Neural crest cell (in vitro differentiated cells): Measurements from ENCODE around the gene CETN3. TPM values are rescaled to one million over a fixed set of nuclear protein-coding genes. Genes with fewer than 3 reads are reported as not detected.
A peak's percentile ranks its signal among the peaks of the same experiment; 100 is the strongest.

ENCODE experiments used
- DNase-seq: peaks from one replicate; pipeline ENCODE4 v3.0.0; 2021; ENCODE audit warnings: low read depth, mixed read lengths, low spot score
- H3K27ac Mint-ChIP-seq: one replicate; pipeline ENCODE4 v1.8.0; 2021; ENCODE audit warnings: mild to moderate bottlenecking, mixed read lengths; ENCODE audit not compliant: unreplicated experiment
- H3K27me3 Mint-ChIP-seq: 2 replicates; pipeline ENCODE4 v1.8.0; 2021; ENCODE audit warnings: low read depth, mild to moderate bottlenecking, mixed read lengths
- H3K36me3 Mint-ChIP-seq: 2 replicates; pipeline ENCODE4 v1.8.0; 2021; ENCODE audit warnings: low read depth, mild to moderate bottlenecking, mixed read lengths
- H3K4me1 Mint-ChIP-seq: 2 replicates; pipeline ENCODE4 v1.8.0; 2021; ENCODE audit warnings: mixed read lengths
- H3K4me3 Mint-ChIP-seq: one replicate; pipeline ENCODE4 v1.8.0; 2021; ENCODE audit warnings: mild to moderate bottlenecking, mixed read lengths
- H3K9me3 Mint-ChIP-seq: 2 replicates; pipeline ENCODE4 v1.8.0; 2021; ENCODE audit warnings: mixed read lengths
- total RNA-seq: library from RNA; stranded (reverse); gene quantifications from 2 replicates; pipeline ENCODE4 v1.2.1, GENCODE V29; 2021
- TF ChIP-seq, protein P1 (sequence below): fragments of 200-600 bp; sonication (generic); conservative IDR thresholded peaks from 2 replicates; pipeline ENCODE4 v1.5.0; 2021; ENCODE audit warnings: antibody characterized with exemption, mild to moderate bottlenecking

The CETN3 gene
- total RNA-seq, 1 donor from 2014 or later = 44.0 TPM

DNA sequence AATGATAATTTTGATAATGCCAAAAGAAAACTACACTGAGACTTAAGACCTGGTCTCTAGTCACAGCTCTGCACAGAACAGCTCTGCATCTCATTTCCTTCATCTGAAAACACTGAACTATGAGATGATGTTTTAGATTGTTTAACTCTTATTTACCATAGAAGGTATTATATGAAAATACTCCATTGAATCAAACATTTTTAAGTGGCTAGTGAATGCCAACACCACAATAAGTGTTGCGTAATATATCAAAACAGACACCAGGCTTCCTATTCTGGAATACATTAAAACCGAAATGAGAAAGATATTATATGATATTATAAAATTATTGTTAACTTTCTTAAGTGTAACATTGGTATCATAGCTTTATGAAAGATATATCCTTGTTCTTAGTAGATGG lies 14.6 kb downstream of the CETN3 start:
- peaks cover 7% of the 10 kb centered on the region for H3K36me3 Mint-ChIP-seq
- no peak overlapping the region for H3K27ac Mint-ChIP-seq
- H3K4me3 Mint-ChIP-seq = no peak overlapping the region
- H3K27me3 Mint-ChIP-seq = no peaks in the 10 kb centered on the region
- H3K9me3 Mint-ChIP-seq = no peaks in the 10 kb centered on the region
- H3K4me1 Mint-ChIP-seq = no peaks in the 10 kb centered on the region
- DNase-seq = no peak
- TF ChIP-seq, protein P1, sequence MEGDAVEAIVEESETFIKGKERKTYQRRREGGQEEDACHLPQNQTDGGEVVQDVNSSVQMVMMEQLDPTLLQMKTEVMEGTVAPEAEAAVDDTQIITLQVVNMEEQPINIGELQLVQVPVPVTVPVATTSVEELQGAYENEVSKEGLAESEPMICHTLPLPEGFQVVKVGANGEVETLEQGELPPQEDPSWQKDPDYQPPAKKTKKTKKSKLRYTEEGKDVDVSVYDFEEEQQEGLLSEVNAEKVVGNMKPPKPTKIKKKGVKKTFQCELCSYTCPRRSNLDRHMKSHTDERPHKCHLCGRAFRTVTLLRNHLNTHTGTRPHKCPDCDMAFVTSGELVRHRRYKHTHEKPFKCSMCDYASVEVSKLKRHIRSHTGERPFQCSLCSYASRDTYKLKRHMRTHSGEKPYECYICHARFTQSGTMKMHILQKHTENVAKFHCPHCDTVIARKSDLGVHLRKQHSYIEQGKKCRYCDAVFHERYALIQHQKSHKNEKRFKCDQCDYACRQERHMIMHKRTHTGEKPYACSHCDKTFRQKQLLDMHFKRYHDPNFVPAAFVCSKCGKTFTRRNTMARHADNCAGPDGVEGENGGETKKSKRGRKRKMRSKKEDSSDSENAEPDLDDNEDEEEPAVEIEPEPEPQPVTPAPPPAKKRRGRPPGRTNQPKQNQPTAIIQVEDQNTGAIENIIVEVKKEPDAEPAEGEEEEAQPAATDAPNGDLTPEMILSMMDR = no peak

DNA sequence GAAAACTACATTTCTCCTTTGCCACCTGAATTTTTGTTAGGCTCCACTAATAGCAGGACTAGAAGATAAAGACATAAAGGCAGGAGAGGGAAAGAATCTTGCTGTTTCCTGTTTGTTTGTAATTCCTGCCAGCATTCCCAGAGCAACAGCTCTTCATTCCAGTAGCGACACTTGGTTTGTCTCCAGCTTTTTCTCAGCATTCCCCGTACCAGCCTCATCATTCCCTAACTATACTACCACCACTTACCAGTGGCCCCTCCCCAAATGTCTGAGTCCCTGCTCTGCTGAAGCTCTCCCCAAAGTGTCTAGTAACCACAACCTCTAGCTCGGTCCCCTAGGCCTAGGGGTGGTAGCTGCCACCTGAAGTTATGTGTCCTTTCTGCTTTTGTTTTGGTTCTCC lies 18.6 kb downstream of the CETN3 start:
- no peaks in the 10 kb centered on the region for H3K9me3 Mint-ChIP-seq
- TF ChIP-seq, protein P1 = no peak
- no peaks in the 10 kb centered on the region for H3K4me1 Mint-ChIP-seq
- H3K4me3 Mint-ChIP-seq = no peak overlapping the region
- H3K36me3 Mint-ChIP-seq = no peaks in the 10 kb centered on the region
- no peak overlapping the region for H3K27ac Mint-ChIP-seq
- no peak for DNase-seq
- no peaks in the 10 kb centered on the region for H3K27me3 Mint-ChIP-seq

DNA sequence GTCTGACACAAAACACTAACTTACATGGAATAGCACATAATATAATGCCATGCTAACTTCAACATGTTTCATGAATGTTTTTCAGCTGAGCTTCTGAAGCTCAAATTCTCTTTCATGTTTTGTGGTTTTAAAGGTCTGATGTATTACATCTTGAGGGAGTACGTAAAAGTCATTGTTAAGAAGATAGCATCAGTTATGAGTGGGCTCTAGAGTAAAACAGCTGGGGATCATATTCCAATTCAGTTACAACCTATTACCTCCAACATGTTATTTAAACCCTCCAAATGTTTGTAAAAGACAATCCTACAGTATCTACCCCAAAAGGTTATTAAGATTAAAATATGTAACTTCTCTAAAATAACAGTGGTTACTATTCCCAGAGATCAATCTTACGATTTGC lies 19.2 kb downstream of the CETN3 start:
- TF ChIP-seq, protein P1 = no peak
- Mint-ChIP-seq H3K27me3 (no peaks in the 10 kb centered on the region), H3K9me3 (no peaks in the 10 kb centered on the region)

DNA sequence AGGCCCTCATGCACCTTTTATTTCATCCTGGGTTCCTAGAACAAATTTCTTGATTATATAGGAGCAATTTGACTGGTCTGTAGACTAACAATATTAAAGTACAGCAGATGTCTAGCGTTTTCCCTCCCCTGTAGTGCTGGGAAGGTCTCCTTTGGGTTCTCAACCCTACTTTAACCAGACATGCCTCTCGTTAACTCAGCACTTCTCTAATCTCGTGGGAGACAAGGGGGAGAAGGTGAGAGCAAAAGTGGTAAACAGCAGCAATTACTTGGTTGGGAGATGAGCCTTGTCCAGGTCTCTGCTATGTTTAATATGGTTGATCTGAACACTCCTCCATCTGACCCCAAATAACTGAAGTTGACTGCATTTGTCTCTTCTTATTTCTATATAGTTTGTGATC lies 22.0 kb downstream of the CETN3 start:
- H3K27me3 Mint-ChIP-seq = no peaks in the 10 kb centered on the region
- DNase-seq = no peak
- H3K4me3 Mint-ChIP-seq = no peak overlapping the region
- no peaks in the 10 kb centered on the region for H3K36me3 Mint-ChIP-seq
- peaks cover 9% of the 10 kb centered on the region for H3K9me3 Mint-ChIP-seq
- no peak overlapping the region for H3K27ac Mint-ChIP-seq
- no peaks in the 10 kb centered on the region for H3K4me1 Mint-ChIP-seq
- TF ChIP-seq, protein P1 = no peak

More for the DNA sequence above, 19.2 kb downstream of the CETN3 start:
- Mint-ChIP-seq H3K27ac (no peak overlapping the region), H3K4me3 (no peak overlapping the region), H3K4me1 (no peaks in the 10 kb centered on the region), H3K36me3 (no peaks in the 10 kb centered on the region)
- no peak for DNase-seq

DNA sequence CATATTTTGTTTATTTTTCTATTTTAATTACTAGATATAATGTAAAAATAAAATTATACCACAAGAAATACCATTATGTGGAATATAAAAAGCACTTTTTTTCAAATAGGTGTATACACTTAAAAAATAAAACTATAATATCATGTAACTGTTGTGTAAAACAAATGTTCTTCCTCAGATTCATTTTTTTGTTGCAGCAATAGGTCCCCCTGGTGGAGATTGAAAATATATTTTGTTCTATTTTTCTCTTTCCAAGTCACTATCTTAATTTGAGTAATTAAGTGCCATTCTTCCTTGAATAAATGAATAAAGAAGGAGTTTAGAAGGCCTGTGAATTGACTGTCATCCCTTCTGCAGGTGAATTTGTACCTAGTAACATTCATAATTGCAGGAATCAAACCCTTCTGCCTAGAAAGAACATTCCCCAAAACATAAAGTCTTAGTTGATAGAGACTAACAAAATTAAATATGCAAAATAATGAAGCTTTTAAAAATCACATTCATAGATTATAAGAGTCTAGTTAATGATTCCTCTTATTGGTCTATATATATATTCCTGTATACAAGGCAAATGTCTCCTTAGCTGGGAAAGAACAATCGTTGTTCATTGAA lies 23.4 kb downstream of the CETN3 start:
- TF ChIP-seq, protein P1 = peak; percentile 84
- Mint-ChIP-seq H3K27ac (no peak overlapping the region), H3K4me3 (no peak overlapping the region), H3K36me3 (no peaks in the 10 kb centered on the region), H3K4me1 (no peaks in the 10 kb centered on the region), H3K9me3 (peaks cover 9% of the 10 kb centered on the region), H3K27me3 (no peaks in the 10 kb centered on the region)
- DNase-seq = no peak
